NT2/D1 (cell line): ENCODE results near the gene ATP6V1A.

ENCODE experiments used
- YY1 ChIP-seq: IDR thresholded peaks from 2 replicates; pipeline ENCODE4 v1.6.1; 2011; ENCODE audit not compliant: insufficient read length, insufficient read depth
- ZNF274 ChIP-seq: IDR thresholded peaks from 2 replicates; pipeline ENCODE4 v1.6.1; 2011; ENCODE audit warnings: mild to moderate bottlenecking, low read depth, low read length

DNA sequence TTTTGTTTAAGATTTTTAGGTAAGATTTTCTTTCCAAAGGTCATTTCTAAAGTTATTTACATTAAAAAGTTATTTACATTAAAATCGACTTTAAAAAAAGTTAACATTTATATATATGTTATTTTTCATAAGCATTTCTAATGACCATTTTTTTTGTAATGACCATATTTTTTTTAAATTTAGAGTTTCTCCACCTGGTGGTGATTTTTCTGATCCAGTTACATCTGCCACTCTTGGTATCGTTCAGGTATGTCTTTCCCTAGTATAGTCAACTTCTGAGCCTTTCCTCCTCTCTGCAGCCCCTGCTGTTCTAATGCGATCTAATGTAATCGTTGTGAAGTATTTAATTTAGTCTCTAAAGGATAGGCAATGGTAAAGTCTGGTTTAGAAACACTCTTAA lies 48.9 kb downstream of the ATP6V1A start:
- TF ChIP-seq ZNF274 (no peak), YY1 (no peak)
